22Rv1 (cell line): Measurements from ENCODE around the gene DCUN1D2.
A peak's percentile ranks its signal among the peaks of the same experiment; 100 is the strongest.

Source experiments
- H3K27ac ChIP-seq: fragments of 450-650 bp; 2 replicates; pipeline ENCODE4 v1.5.1; 2017
- ZFX ChIP-seq: fragments of 450-650 bp; IDR thresholded peaks from 2 replicates; pipeline ENCODE4 v1.6.1; 2017; ENCODE audit warnings: antibody characterized with exemption, borderline replicate concordance
- TF ChIP-seq, protein P1 (sequence below): fragments of 450-650 bp; IDR thresholded peaks from 2 replicates; pipeline ENCODE4 v1.5.1; 2017; ENCODE audit warnings: mild to moderate bottlenecking

Gene DCUN1D2

DNA sequence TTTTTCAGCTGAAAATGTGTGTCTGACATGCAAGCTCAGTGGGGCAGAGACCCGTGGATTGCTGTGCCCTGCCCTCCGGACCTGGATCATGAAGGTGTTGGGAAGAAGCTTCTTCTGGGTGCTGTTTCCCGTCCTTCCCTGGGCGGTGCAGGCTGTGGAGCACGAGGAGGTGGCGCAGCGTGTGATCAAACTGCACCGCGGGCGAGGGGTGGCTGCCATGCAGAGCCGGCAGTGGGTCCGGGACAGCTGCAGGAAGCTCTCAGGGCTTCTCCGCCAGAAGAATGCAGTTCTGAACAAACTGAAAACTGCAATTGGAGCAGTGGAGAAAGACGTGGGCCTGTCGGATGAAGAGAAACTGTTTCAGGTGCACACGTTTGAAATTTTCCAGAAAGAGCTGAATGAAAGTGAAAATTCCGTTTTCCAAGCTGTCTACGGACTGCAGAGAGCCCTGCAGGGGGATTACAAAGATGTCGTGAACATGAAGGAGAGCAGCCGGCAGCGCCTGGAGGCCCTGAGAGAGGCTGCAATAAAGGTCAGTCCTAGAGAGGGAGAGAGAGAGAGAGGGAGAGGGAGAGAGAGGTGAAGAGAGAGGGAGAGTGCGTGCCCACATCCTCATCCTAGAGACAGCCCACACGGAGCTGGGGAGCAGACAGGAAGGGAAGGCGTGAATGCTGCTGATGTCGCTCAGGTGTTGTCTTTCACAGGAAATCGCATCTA lies 5.1 kb upstream of the DCUN1D2 start:
- no peak overlapping the region for H3K27ac ChIP-seq

DNA sequence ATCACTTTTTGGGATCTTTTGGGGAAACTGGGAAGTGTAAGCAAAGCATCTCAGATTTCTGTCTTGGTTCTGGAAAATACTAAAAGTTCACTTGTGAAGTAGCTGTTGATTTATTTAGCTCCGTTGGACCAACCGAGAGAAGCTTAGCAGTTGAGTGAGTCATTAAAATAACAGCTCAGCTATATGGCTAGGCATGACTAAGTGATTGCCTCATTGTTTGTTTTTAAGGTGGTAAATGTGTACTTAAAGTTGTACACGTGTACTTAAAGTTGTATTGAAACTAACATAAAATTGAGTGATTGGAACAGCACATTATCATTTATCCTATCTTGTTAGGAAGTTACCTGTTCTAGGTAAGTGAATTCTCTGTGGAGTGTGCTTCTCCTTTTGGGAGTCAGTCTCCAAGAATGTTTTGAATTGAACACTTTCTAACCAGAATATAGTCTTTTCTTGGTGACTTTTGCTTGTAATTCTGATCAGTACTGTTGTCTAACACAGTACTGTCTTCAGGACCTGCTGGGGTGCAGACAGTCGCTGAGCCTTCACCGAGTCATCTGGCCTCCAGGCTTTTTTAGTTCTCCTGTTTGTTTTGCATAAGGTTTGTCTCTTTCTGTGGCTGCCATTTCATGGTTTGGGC lies 2.9 kb upstream of the DCUN1D2 start:
- no peak for TF ChIP-seq ZFX
- TF ChIP-seq, protein P1, sequence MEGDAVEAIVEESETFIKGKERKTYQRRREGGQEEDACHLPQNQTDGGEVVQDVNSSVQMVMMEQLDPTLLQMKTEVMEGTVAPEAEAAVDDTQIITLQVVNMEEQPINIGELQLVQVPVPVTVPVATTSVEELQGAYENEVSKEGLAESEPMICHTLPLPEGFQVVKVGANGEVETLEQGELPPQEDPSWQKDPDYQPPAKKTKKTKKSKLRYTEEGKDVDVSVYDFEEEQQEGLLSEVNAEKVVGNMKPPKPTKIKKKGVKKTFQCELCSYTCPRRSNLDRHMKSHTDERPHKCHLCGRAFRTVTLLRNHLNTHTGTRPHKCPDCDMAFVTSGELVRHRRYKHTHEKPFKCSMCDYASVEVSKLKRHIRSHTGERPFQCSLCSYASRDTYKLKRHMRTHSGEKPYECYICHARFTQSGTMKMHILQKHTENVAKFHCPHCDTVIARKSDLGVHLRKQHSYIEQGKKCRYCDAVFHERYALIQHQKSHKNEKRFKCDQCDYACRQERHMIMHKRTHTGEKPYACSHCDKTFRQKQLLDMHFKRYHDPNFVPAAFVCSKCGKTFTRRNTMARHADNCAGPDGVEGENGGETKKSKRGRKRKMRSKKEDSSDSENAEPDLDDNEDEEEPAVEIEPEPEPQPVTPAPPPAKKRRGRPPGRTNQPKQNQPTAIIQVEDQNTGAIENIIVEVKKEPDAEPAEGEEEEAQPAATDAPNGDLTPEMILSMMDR = no peak
- peak overlapping the region; percentile 84 for H3K27ac ChIP-seq

More for the DNA sequence above, 5.1 kb upstream of the DCUN1D2 start:
- TF ChIP-seq, protein P1 = no peak
- TF ChIP-seq ZFX = no peak

DNA sequence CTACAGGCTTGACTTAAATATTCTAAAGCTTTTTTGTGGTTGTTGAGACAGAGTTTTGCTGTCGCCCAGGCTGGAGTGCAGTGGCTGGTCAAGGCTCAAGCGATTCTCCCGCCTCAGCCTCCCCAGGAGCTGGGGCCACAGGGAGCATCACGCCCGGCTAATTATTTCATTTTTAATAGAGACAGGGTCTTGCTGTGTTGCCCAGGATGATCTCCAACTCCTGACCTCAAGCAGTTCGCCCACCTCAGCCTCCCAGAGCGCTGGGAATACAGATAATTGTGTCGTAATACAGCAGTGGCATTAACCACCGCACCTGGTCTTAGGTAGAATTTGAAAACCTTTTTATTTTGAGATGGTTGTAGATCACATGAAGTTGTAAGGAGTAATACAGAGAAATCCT lies 1.5 kb upstream of the DCUN1D2 start:
- peak overlapping the region; percentile 84 for H3K27ac ChIP-seq
- TF ChIP-seq, protein P1 = no peak
- no peak for TF ChIP-seq ZFX

DNA sequence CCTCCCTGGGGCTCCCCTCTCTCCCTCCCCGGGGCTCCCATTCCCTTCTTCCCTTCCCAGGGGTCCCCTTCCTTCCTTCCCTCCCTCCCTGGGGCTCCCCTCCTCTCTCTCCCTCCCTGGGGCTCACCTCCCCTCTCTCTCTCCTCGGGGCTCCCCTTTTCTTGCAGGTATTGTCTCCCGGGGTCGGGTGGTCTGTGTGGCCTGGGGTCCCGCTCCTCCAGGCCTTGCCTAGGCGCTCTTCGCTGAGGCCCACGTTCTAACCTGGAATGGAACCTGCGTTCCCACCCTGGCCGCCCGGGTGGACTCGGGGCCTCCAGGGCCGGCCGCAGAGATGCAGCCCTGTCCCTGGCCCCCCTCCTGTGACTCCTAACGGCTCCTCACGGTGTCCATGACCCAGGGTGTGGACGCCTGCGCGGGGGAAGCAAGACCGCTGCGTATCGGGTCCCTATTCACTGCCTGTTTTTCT lies 940 bp upstream of the DCUN1D2 start:
- TF ChIP-seq ZFX = no peak
- TF ChIP-seq, protein P1 = no peak
- H3K27ac ChIP-seq = peak overlapping the region; percentile 84

DNA sequence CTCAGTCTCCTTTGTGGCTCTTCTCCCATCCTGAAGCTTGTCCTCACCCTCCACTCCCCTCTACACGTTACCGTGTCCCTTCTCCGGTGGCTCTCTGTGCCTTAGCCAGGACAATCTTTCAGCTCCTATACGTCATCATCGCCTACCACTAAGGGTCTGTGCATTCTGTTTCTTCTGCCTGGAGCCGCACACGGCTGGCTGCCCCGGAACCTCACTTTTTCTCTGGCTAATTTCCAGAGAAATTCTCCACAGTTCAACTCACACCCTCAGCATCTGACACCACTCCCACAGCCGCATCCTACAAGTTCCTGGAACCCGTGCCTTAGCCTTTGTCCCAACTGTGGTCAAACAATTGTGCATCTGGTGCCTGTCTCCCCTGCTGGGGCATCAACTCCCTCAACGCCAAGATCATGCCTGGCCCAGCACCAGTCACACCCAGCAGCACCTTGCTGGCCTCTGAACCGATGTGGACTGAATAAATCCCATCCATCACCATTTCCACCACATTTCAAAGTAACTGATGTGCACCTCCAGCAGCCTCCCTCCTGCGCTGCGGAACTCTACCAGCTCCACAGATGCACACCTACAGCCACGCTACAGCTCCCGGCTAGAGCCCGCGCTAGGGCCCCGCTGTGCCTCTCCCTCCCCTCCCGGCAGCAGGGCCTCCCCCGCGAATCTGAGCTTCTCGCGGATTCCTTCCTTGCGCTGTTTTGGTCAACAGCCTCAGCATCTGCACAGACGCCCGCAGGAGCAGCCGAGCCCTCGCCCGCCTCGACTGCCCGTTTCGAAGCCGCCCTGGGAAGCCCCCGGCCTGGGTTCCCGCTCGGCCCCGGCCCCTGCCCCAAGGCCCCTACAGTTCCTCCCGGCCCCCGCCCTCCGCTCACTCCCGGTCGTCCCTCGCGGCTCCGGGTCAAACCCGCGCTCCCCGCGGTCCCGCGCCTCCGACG lies 689 bp downstream of the DCUN1D2 start:
- peak overlapping the region; percentile 84 for H3K27ac ChIP-seq
- TF ChIP-seq, protein P1 = no peak
- TF ChIP-seq ZFX = no peak

DNA sequence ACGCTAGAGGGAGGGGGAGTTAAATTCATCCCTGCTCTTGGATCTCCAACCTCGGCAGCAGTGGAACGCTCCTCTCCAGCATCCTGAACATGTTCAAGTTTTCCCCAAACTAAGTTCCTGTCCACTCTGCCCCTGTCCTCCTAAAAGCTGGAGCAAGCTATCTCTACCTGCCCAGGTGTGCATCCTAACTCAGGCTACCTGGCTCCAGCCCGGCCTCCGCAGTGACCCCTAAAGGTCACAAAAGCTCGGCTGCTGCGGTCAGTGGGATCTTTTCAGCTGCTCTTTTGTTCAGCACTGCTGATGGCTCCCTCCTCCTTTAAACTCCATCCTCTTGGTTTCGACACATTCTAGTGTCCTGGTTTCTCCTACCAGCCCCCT lies 1.4 kb downstream of the DCUN1D2 start:
- peak overlapping the region; percentile 84; the same call in 1 of the 2 replicates for H3K27ac ChIP-seq
- TF ChIP-seq ZFX = no peak
- TF ChIP-seq, protein P1 = peak; percentile 28; the same call in 1 of the 2 replicates

DNA sequence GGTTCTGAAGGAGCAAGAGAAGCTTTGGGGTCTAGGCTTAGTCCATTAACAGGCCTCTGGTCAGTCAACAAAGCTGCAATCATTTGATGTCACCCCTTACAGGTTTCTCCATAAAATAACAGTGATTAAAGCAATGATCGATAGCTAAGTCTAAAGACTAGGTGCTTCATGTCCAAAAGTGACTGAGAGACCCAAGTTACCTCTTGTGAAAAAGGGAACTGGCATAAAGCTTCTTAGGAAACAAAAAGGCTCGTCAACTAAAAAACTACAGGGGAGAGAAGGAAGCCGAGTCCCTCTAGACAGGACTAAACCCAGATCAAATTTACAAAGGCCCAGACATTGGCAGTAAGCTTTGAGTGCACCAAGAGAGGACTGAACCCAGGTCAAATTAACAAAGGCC lies 2.2 kb downstream of the DCUN1D2 start:
- no peak for TF ChIP-seq ZFX
- TF ChIP-seq, protein P1 = no peak
- H3K27ac ChIP-seq = no peak overlapping the region
